ENCODE measurements around the gene COA7. TPM values are rescaled to one million over a fixed set of nuclear protein-coding genes. Genes with fewer than 3 reads are reported as not detected.
"Not testable (repeated sequence)": the region's sequence is repeated elsewhere in the genome, so short reads cannot be mapped to it uniquely, and the experiment has no call there.

The COA7 gene
- total RNA-seq, 3 donors from 2014 or later (not counting 1 experiment from before 2014, with no cell fraction given) = 1.8 to 4.7 (median 3.9) TPM

- no peaks in the 10 kb centered on the region for H3K36me3 ChIP-seq (ENCODE audit: control insufficient read depth, insufficient read depth, low read length)
- H3K4me1 ChIP-seq (ENCODE audit: control insufficient read depth, insufficient read depth, low read length) = no peaks in the 10 kb centered on the region
- no peak for TF ChIP-seq CTCF (IDR thresholded peaks at IDR 0.05)
- Mint-ChIP-seq H3K4me1 (peaks cover 5 to 15% of the 10 kb centered on the region in 2 donors), H3K27me3 (ENCODE audit: low read depth in 2 of 2) (no peaks in the 10 kb centered on the region), H3K4me3 (peak overlapping the region; percentile 6), H3K27ac (peak overlapping the region in 1 of 2 donors; percentile 68), H3K36me3 (no peaks in the 10 kb centered on the region), H3K9me3 (no peaks in the 10 kb centered on the region)
- ATAC-seq = no peak
- H3K4me3 ChIP-seq (ENCODE audit: low read length) = no peak overlapping the region
- 67% methylated on average over 1 of the region's 3 CpGs for WGBS (ENCODE audit: insufficient coverage)
- DNase-seq = no peak
- H3K27ac ChIP-seq (ENCODE audit: low read length) = no peak overlapping the region
- no peaks in the 10 kb centered on the region for H3K27me3 ChIP-seq (ENCODE audit: control insufficient read depth, insufficient read depth, low read length)
- intact Hi-C loops (cut with micrococcal nuclease) = no loop called here
- H3K9me3 ChIP-seq (ENCODE audit: control insufficient read depth, insufficient read depth, low read length) = no peaks in the 10 kb centered on the region
Observed at GRCh38 chr1:52741259-52741658, 43.1 kb upstream of the COA7 start.

- Histone ChIP-seq H3K4me1 (ENCODE audit: control insufficient read depth, insufficient read depth, low read length) (no peaks in the 10 kb centered on the region), H3K36me3 (ENCODE audit: control insufficient read depth, insufficient read depth, low read length) (no peaks in the 10 kb centered on the region), H3K9me3 (ENCODE audit: control insufficient read depth, insufficient read depth, low read length) (no peaks in the 10 kb centered on the region), H3K27ac (ENCODE audit: low read length) (no peak overlapping the region), H3K27me3 (ENCODE audit: control insufficient read depth, insufficient read depth, low read length) (no peaks in the 10 kb centered on the region), H3K4me3 (ENCODE audit: low read length) (no peak overlapping the region)
- WGBS (ENCODE audit: insufficient coverage) = 81% methylated on average over 3 of the region's 4 CpGs
- no peak for ATAC-seq
- no peak for DNase-seq
- no peaks in the 10 kb centered on the region for H3K27me3 Mint-ChIP-seq (ENCODE audit: low read depth in 2 of 2)
- no peak overlapping the region for H3K4me3 Mint-ChIP-seq
- H3K4me1 Mint-ChIP-seq = peaks cover 5 to 11% of the 10 kb centered on the region in 2 donors
- no peak for TF ChIP-seq CTCF (IDR thresholded peaks at IDR 0.05)
- H3K36me3 Mint-ChIP-seq = no peaks in the 10 kb centered on the region
- intact Hi-C loops (cut with micrococcal nuclease) = no loop called here
- no peaks in the 10 kb centered on the region for H3K9me3 Mint-ChIP-seq
- no peak overlapping the region for H3K27ac Mint-ChIP-seq
Observed at GRCh38 chr1:52739699-52740467, 41.7 kb upstream of the COA7 start.

- H3K4me3 ChIP-seq (ENCODE audit: low read length) = no peak overlapping the region
- Mint-ChIP-seq H3K27ac (no peak overlapping the region), H3K9me3 (no peaks in the 10 kb centered on the region), H3K4me3 (no peak overlapping the region), H3K4me1 (peaks cover 5 to 10% of the 10 kb centered on the region in 2 donors), H3K36me3 (no peaks in the 10 kb centered on the region), H3K27me3 (ENCODE audit: low read depth in 2 of 2) (no peaks in the 10 kb centered on the region)
- H3K27ac ChIP-seq (ENCODE audit: low read length) = no peak overlapping the region
- H3K9me3 ChIP-seq (ENCODE audit: control insufficient read depth, insufficient read depth, low read length) = no peaks in the 10 kb centered on the region
- no peak for ATAC-seq
- no peaks in the 10 kb centered on the region for H3K36me3 ChIP-seq (ENCODE audit: control insufficient read depth, insufficient read depth, low read length)
- intact Hi-C loops (cut with micrococcal nuclease) = no loop called here
- 98% methylated on average over 9 of the region's 10 CpGs for WGBS (ENCODE audit: insufficient coverage)
- DNase-seq = no peak
- no peaks in the 10 kb centered on the region for H3K27me3 ChIP-seq (ENCODE audit: control insufficient read depth, insufficient read depth, low read length)
- no peaks in the 10 kb centered on the region for H3K4me1 ChIP-seq (ENCODE audit: control insufficient read depth, insufficient read depth, low read length)
- TF ChIP-seq CTCF (IDR thresholded peaks at IDR 0.05) = no peak
Observed at GRCh38 chr1:52738893-52739292, 40.7 kb upstream of the COA7 start.

GRCh38 chr1:52738148-52738547 lies 40.0 kb upstream of the COA7 start:
- no peaks in the 10 kb centered on the region for H3K9me3 ChIP-seq (ENCODE audit: control insufficient read depth, insufficient read depth, low read length)
- intact Hi-C loops (cut with micrococcal nuclease) = no loop called here
- DNase-seq (no peak), ATAC-seq (no peak)
- Mint-ChIP-seq H3K27me3 (ENCODE audit: low read depth in 2 of 2) (no peaks in the 10 kb centered on the region), H3K4me1 (peaks cover 5 to 10% of the 10 kb centered on the region in 2 donors), H3K4me3 (no peak overlapping the region), H3K27ac (no peak overlapping the region), H3K36me3 (no peaks in the 10 kb centered on the region), H3K9me3 (no peaks in the 10 kb centered on the region)
- H3K36me3 ChIP-seq (ENCODE audit: control insufficient read depth, insufficient read depth, low read length) = no peaks in the 10 kb centered on the region
- no peaks in the 10 kb centered on the region for H3K27me3 ChIP-seq (ENCODE audit: control insufficient read depth, insufficient read depth, low read length)
- H3K4me1 ChIP-seq (ENCODE audit: control insufficient read depth, insufficient read depth, low read length) = no peaks in the 10 kb centered on the region
- H3K27ac ChIP-seq (ENCODE audit: low read length) = no peak overlapping the region
- no peak overlapping the region for H3K4me3 ChIP-seq (ENCODE audit: low read length)
- TF ChIP-seq CTCF (IDR thresholded peaks at IDR 0.05) = no peak
- 92% methylated on average over 5 of the region's 5 CpGs for WGBS (ENCODE audit: insufficient coverage)

GRCh38 chr1:52735371-52735770 lies 37.2 kb upstream of the COA7 start:
- H3K4me1 Mint-ChIP-seq; H3K27ac Mint-ChIP-seq; H3K4me3 ChIP-seq (ENCODE audit: low read length); H3K36me3 Mint-ChIP-seq; H3K27me3 Mint-ChIP-seq (ENCODE audit: low read depth in 2 of 2); H3K27me3 ChIP-seq (ENCODE audit: control insufficient read depth, insufficient read depth, low read length); H3K9me3 Mint-ChIP-seq; H3K4me3 Mint-ChIP-seq; H3K27ac ChIP-seq (ENCODE audit: low read length); H3K9me3 ChIP-seq (ENCODE audit: control insufficient read depth, insufficient read depth, low read length); intact Hi-C loops (cut with micrococcal nuclease); H3K4me1 ChIP-seq (ENCODE audit: control insufficient read depth, insufficient read depth, low read length); H3K36me3 ChIP-seq (ENCODE audit: control insufficient read depth, insufficient read depth, low read length); ATAC-seq; DNase-seq: not testable (repeated sequence)
- WGBS (ENCODE audit: insufficient coverage) = 97% methylated on average over 9 of the region's 9 CpGs
